ENCODE results near the gene PHRF1. TPM values are rescaled to one million over a fixed set of nuclear protein-coding genes. Genes with fewer than 3 reads are reported as not detected.

The PHRF1 gene
- total RNA-seq, 1 experiment from 2014 or later: 45.5 TPM

- TF ChIP-seq POLR2A (IDR thresholded peaks at IDR 0.05; ENCODE audit: borderline replicate concordance, extremely low read depth, insufficient read depth, insufficient read length): no peak
- TF ChIP-seq YY1 (IDR thresholded peaks at IDR 0.05; ENCODE audit: extremely low read depth, insufficient replicate concordance, low read depth, low read length): no peak
- TF ChIP-seq ELF1 (IDR thresholded peaks at IDR 0.05; ENCODE audit: borderline replicate concordance, low read depth): no peak
- TF ChIP-seq REST (IDR thresholded peaks at IDR 0.05; ENCODE audit: low read depth): no peak
- TF ChIP-seq JUND (IDR thresholded peaks at IDR 0.05): no peak
- TF ChIP-seq RAD21 (IDR thresholded peaks at IDR 0.05; ENCODE audit: low read depth): no peak
- no peak for TF ChIP-seq ZFX (IDR thresholded peaks at IDR 0.05)
- no peak for TF ChIP-seq FOSL1 (IDR thresholded peaks at IDR 0.05; ENCODE audit: low read depth)
- no peak for TF ChIP-seq CEBPB (IDR thresholded peaks at IDR 0.05; ENCODE audit: low read depth)
- no peak for TF ChIP-seq SIN3A (IDR thresholded peaks at IDR 0.05; ENCODE audit: low read depth)
- no peak for TF ChIP-seq EZH2 (IDR thresholded peaks at IDR 0.05)
- no peak for TF ChIP-seq MAX (IDR thresholded peaks at IDR 0.05)
- TF ChIP-seq ATF3 (IDR thresholded peaks at IDR 0.05): no peak
- no peak for TF ChIP-seq EZH2phosphoT487 (IDR thresholded peaks at IDR 0.05; ENCODE audit: borderline replicate concordance)
- no peak for TF ChIP-seq TCF7L2 (IDR thresholded peaks at IDR 0.05; ENCODE audit: borderline replicate concordance, extremely low read depth, insufficient read depth, insufficient read length)
- no peak for TF ChIP-seq CBX3 (IDR thresholded peaks at IDR 0.05; ENCODE audit: low read depth)
- no peak for TF ChIP-seq POLR2AphosphoS5 (IDR thresholded peaks at IDR 0.05; ENCODE audit: low read depth, low read length)
- no peak for TF ChIP-seq ZNF274 (IDR thresholded peaks at IDR 0.05; ENCODE audit: low read depth, low read length)
- TF ChIP-seq SP1 (IDR thresholded peaks at IDR 0.05; ENCODE audit: low read depth): no peak
- no peaks in the 10 kb centered on the region for H3K9me2 ChIP-seq (ENCODE audit: insufficient read depth)
- H3K36me3 ChIP-seq (ENCODE audit: control insufficient read depth in 1 of 2, insufficient read depth in 2 of 2, low read length in 2 of 2): peaks cover 35 to 46% of the 10 kb centered on the region in 2 experiments
- no peak overlapping the region for H3K4me3 ChIP-seq (replicated peaks in 1 of 2; ENCODE audit: low read depth in 1 of 2, low read length in 2 of 2)
- H2AFZ ChIP-seq (ENCODE audit: low read depth, low read length, poor library complexity, severe bottlenecking): no peak overlapping the region
- no peak overlapping the region for H3K4me2 ChIP-seq (ENCODE audit: low read length)
- intact Hi-C loops (cut with micrococcal nuclease): no loop called here
- no peaks in the 10 kb centered on the region for H3K9me3 ChIP-seq (ENCODE audit: control insufficient read depth in 1 of 2, insufficient read depth in 1 of 2, low read depth in 1 of 2, low read length in 2 of 2)
- no peaks in the 10 kb centered on the region for H3K4me1 ChIP-seq (ENCODE audit: control insufficient read depth in 1 of 2, insufficient read depth in 2 of 2, low read length in 2 of 2)
- DNase-seq (ENCODE audit: low read depth, low spot score): no peak
- peaks cover 93% of the 10 kb centered on the region for H3K79me2 ChIP-seq (ENCODE audit: insufficient read depth, low read length)
- ChIA-PET POLR2A (no interaction called here), RAD21 (ENCODE audit: low non-redundant PET in 1 of 2, low total read pairs in 2 of 2, uncharacterized antibody in 2 of 2, unreplicated experiment in 2 of 2) (no interaction called here), CTCF (no interaction called here)
- BruUV-seq (replicated peaks): no TSS peak
- no peaks in the 10 kb centered on the region; the same call in 1 of the 2 replicates for H4K20me1 ChIP-seq (ENCODE audit: insufficient read depth)
- no peak overlapping the region for H3K27ac ChIP-seq (ENCODE audit: low read depth, low read length)
- H3K27me3 ChIP-seq (ENCODE audit: insufficient read depth, low read length): no peaks in the 10 kb centered on the region
- ATAC-seq: peak; percentile 21; the same call in 1 of the 2 replicates
- no peak overlapping the region for H3K9ac ChIP-seq (ENCODE audit: low read length)
Observed at GRCh38 chr11:584287-584686, 8.0 kb downstream of the PHRF1 start.

Data from HCT116 (cell line).